K562 (cell line): Measurements from ENCODE around the gene RNF2. TPM values are rescaled to one million over a fixed set of nuclear protein-coding genes. Genes with fewer than 3 reads are reported as not detected.

Experiments used
- ARHGAP35 ChIP-seq: fragments of 450-650 bp; IDR thresholded peaks from 2 replicates; pipeline ENCODE4 v1.6.1; 2018; ENCODE audit not compliant: partially characterized antibody
- BMI1 ChIP-seq: fragments of 150-350 bp; IDR thresholded peaks from 2 replicates; pipeline ENCODE4 v1.6.1; 2014; ENCODE audit warnings: low read length
- EHMT2 ChIP-seq: fragments of 450-650 bp; IDR thresholded peaks from 2 replicates; pipeline ENCODE4 v1.6.1; 2018; ENCODE audit warnings: antibody characterized with exemption
- EP300 ChIP-seq: IDR thresholded peaks from 2 replicates; pipeline ENCODE4 v1.6.1; 2012; ENCODE audit warnings: low read length, improper control_type of control experiment
- ETV1 ChIP-seq: fragments of 450-650 bp; conservative IDR thresholded peaks from 2 replicates; pipeline ENCODE4 v1.6.1; 2016; ENCODE audit warnings: missing genetic modification characterization, control low read depth, low read depth, missing compliant biosample characterization
- FOXP1 ChIP-seq: sonication (generic); formaldehyde crosslinking; IDR thresholded peaks from 2 replicates; pipeline ENCODE4 v1.8.0; 2022; ENCODE audit warnings: mild to moderate bottlenecking, missing genetic modification reagents
- GABPA ChIP-seq: fragments of 200-800 bp; sonication (Bioruptor generic); conservative IDR thresholded peaks from 2 replicates; pipeline ENCODE4 v1.6.1; 2016; ENCODE audit warnings: low read depth, missing genetic modification characterization, missing compliant biosample characterization
- GABPB2 ChIP-seq: fragments of 250-450 bp; sonication (Bioruptor Pico); conservative IDR thresholded peaks from 2 replicates; pipeline ENCODE4 v1.5.1; 2021; ENCODE audit warnings: mild to moderate bottlenecking
- GATAD2A ChIP-seq: fragments of 450-650 bp; IDR thresholded peaks from 2 replicates; pipeline ENCODE4 v1.6.1; 2017
- HDAC1 ChIP-seq, 2 experiments: fragments of 450-650 bp; IDR thresholded peaks; 2 replicates each; pipeline ENCODE4 v1.6.1; 2016 to 2017; ENCODE audit warnings: inconsistent platforms in 1 of 2, mild to moderate bottlenecking in 1 of 2, moderate library complexity in 1 of 2
- HOXB6 ChIP-seq: fragments of 250-450 bp; sonication (Bioruptor Pico); IDR thresholded peaks from 2 replicates; pipeline ENCODE4 v1.5.1; 2022; ENCODE audit warnings: mild to moderate bottlenecking, borderline replicate concordance
- PHF20 ChIP-seq: fragments of 450-650 bp; IDR thresholded peaks from 2 replicates; pipeline ENCODE4 v1.6.1; 2018; ENCODE audit not compliant: partially characterized antibody
- SIRT6 ChIP-seq: IDR thresholded peaks from one replicate; pipeline ENCODE4 v1.6.1; 2012; ENCODE audit warnings: low read depth, mild to moderate bottlenecking, control low read depth, inconsistent platforms, low read length, moderate library complexity
- SRSF1 ChIP-seq: fragments of 200-400 bp; formaldehyde crosslinking; IDR thresholded peaks from 2 replicates; pipeline ENCODE4 v1.6.1; 2017; ENCODE audit warnings: mild to moderate bottlenecking, low read depth, low read length, moderate library complexity
- ZBTB2 ChIP-seq: fragments of 450-650 bp; IDR thresholded peaks from 2 replicates; pipeline ENCODE4 v1.6.1; 2016; ENCODE audit warnings: antibody characterized with exemption
- ZFP1 ChIP-seq: fragments of 450-650 bp; formaldehyde crosslinking; IDR thresholded peaks from 2 replicates; pipeline ENCODE4 v1.4.0; 2020; ENCODE audit warnings: mild to moderate bottlenecking, mixed read lengths
- ZNF12 ChIP-seq: sonication (generic); formaldehyde crosslinking; IDR thresholded peaks from 2 replicates; pipeline ENCODE4 v1.4.0; 2020; ENCODE audit warnings: mild to moderate bottlenecking, missing genetic modification reagents
- ZNF197 ChIP-seq: fragments of 200-800 bp; sonication (Bioruptor generic); IDR thresholded peaks from 2 replicates; pipeline ENCODE4 v1.6.1; 2016; ENCODE audit warnings: low read depth, missing genetic modification characterization, missing compliant biosample characterization
- ZNF408 ChIP-seq: fragments of 250-450 bp; sonication (Bioruptor Pico); IDR thresholded peaks from 2 replicates; pipeline ENCODE4 v1.4.0; 2020; ENCODE audit warnings: low read depth, mild to moderate bottlenecking, moderate library complexity
- ZSCAN32 ChIP-seq: fragments of 450-650 bp; formaldehyde crosslinking; IDR thresholded peaks from 2 replicates; pipeline ENCODE4 v1.4.0; 2020; ENCODE audit warnings: mild to moderate bottlenecking, moderate library complexity
- polyA plus RNA-seq, 8 experiments: library from polyadenylated mRNA; depleted of rRNA in 4 of 8; stranded (reverse) in 5 of 8; unstranded in 3 of 8; fragments of >200 nt; fragmentation: Nextera tagmentation in 2 of 8; fragmentation: Illumina TruSeq in 1 of 8; extraction: Ambion mirVana in 2 of 8; extraction: Trizol in 1 of 8; gene quantifications; 2 replicates each; pipeline versions ENCODE4 v1.2.1 to v1.2.3, GENCODE V29; 2011 to 2014; ENCODE audit warnings: inconsistent platforms in 1 of 8, missing spikeins in 1 of 8
- total RNA-seq, 7 experiments: library from RNA; depleted of rRNA in 6 of 7; stranded (reverse); fragments of >200 nt in 6 of 7; fragmentation: Illumina TruSeq in 2 of 7; extraction: Trizol in 2 of 7; gene quantifications; 2 replicates each; pipeline versions ENCODE4 v1.2.1 to v1.2.3, GENCODE V29; 2011 to 2021; ENCODE audit warnings: low replicate concordance in 1 of 7
- TF ChIP-seq, protein P1 (sequence below): fragments of 450-650 bp; conservative IDR thresholded peaks from 2 replicates; pipeline ENCODE4 v1.6.1; 2016; ENCODE audit warnings: missing genetic modification characterization, low read depth, mild to moderate bottlenecking, control low read depth, missing compliant biosample characterization
- TF ChIP-seq, protein P2 (sequence below): fragments of 250-450 bp; sonication (Bioruptor Pico); IDR thresholded peaks from 2 replicates; pipeline ENCODE4 v1.8.0; 2022; ENCODE audit warnings: moderate library complexity, mild to moderate bottlenecking, inconsistent platforms
- TF ChIP-seq, protein P3 (sequence below): fragments of 250-450 bp; sonication (Bioruptor Pico); IDR thresholded peaks from 2 replicates; pipeline ENCODE4 v1.6.1; 2021; ENCODE audit warnings: mild to moderate bottlenecking
- TF ChIP-seq, protein P4 (sequence below): fragments of 250-450 bp; sonication (Bioruptor Pico); IDR thresholded peaks from 2 replicates; pipeline ENCODE4 v1.5.0; 2020; ENCODE audit warnings: mild to moderate bottlenecking

RNF2 gene
- total and polyA plus RNA-seq, 9 of the 15 experiments (the other 6 are each of a cell fraction or from before 2014, with no cell fraction given), result 7.1 to 66.5 (median 32.9) TPM

DNA sequence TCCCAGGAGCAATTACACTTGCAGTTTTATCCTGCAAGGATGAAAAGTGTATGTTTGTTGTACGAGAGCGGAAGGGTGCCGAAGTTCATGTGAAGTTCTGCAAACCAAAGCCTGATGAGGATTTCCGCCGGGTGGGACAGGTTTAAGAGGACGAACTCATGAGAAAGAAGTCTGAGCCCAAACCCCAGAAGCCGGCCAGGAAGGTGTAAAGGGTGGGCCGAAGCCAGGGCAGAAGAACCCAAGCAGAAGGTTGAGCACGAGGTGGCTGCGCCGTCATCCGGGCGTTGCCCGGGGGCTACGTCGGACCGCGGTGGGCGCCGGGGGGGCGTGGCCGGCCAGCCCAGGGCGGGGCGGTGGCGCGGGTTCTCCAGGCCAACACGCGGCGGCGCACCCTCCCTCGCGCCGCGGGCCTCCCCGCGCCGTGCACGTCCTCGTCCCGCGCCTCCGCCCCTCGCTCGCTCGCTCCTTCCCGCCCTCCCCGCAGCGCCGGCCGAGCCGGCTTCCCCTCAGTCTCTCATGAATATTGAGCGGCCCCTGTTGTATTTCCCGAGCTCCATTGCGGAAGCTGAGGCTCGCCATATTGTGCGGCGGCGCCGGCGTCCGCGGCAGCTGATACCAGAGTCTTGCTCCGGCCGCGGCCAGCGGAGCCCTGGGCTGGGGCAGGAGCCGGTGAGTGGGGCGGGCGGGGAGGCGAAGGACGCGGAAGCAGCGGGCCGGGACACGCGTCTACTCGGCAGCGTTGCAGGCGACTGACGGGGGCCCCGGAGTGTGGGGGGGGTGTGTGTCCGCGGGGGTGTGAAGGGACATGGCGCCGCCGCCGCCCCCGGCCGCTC, at the start of gene RNF2 (continued):
- TF ChIP-seq EHMT2, result no peak
- TF ChIP-seq ETV1 (tag), result 0 out of 2 replicates have a peak, but pooled peaks have one; percentile 12
- no peak for TF ChIP-seq GABPB2
- no peak for TF ChIP-seq ARHGAP35
- TF ChIP-seq SIRT6, result no peak
- no peak for TF ChIP-seq HOXB6
- 0 out of 2 replicates have a peak, but pooled peaks have one; percentile 4 for TF ChIP-seq ZNF12 (CRISPR knock-in tag)
- TF ChIP-seq HDAC1 (IDR thresholded peaks at IDR 0.05), result peak in 1 of 2 experiments; percentile 22; a peak in 1 of 4 replicates
- TF ChIP-seq, protein P1, sequence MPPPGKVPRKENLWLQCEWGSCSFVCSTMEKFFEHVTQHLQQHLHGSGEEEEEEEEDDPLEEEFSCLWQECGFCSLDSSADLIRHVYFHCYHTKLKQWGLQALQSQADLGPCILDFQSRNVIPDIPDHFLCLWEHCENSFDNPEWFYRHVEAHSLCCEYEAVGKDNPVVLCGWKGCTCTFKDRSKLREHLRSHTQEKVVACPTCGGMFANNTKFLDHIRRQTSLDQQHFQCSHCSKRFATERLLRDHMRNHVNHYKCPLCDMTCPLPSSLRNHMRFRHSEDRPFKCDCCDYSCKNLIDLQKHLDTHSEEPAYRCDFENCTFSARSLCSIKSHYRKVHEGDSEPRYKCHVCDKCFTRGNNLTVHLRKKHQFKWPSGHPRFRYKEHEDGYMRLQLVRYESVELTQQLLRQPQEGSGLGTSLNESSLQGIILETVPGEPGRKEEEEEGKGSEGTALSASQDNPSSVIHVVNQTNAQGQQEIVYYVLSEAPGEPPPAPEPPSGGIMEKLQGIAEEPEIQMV (tag), result peak; percentile 69
- TF ChIP-seq ZSCAN32, result no peak
- TF ChIP-seq GABPA, result peak; percentile 64
- no peak for TF ChIP-seq BMI1
- no peak for TF ChIP-seq ZNF408 (CRISPR knock-in tag)
- TF ChIP-seq, protein P2, sequence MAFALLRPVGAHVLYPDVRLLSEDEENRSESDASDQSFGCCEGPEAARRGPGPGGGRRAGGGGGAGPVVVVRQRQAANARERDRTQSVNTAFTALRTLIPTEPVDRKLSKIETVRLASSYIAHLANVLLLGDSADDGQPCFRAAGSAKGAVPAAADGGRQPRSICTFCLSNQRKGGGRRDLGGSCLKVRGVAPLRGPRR, result no peak
- TF ChIP-seq SRSF1, result no peak
- no peak for TF ChIP-seq PHF20
- 0 out of 2 replicates have a peak, but pooled peaks have one; percentile 40 for TF ChIP-seq FOXP1 (CRISPR knock-in tag)
- TF ChIP-seq, protein P3, sequence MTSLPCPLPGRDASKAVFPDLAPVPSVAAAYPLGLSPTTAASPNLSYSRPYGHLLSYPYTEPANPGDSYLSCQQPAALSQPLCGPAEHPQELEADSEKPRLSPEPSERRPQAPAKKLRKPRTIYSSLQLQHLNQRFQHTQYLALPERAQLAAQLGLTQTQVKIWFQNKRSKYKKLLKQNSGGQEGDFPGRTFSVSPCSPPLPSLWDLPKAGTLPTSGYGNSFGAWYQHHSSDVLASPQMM, result no peak
- no peak for TF ChIP-seq ZFP1 (CRISPR knock-in tag)
- peak; percentile 73; the same call in 1 of the 2 replicates for TF ChIP-seq GATAD2A
- no peak for TF ChIP-seq ZNF197 (CRISPR knock-in tag)
- TF ChIP-seq, protein P4, sequence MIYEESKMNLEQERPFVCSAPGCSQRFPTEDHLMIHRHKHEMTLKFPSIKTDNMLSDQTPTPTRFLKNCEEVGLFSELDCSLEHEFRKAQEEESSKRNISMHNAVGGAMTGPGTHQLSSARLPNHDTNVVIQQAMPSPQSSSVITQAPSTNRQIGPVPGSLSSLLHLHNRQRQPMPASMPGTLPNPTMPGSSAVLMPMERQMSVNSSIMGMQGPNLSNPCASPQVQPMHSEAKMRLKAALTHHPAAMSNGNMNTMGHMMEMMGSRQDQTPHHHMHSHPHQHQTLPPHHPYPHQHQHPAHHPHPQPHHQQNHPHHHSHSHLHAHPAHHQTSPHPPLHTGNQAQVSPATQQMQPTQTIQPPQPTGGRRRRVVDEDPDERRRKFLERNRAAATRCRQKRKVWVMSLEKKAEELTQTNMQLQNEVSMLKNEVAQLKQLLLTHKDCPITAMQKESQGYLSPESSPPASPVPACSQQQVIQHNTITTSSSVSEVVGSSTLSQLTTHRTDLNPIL (CRISPR knock-in tag), result no peak
- no peak for TF ChIP-seq ZBTB2
- TF ChIP-seq EP300, result no peak
